Stimulated activated naive CD8-positive, alpha-beta T cell treated with anti-CD3 and anti-CD28 coated beads, Interleukin-15, Interleukin-2, amounts not matched to agents 100 U/mL and 50 U/mL, for 24 hours (primary cell): ENCODE results near the gene RNF121.
"Not testable (repeated sequence)": the region's sequence is repeated elsewhere in the genome, so short reads cannot be mapped to it uniquely, and the experiment has no call there.

Experiments
- ATAC-seq: fragments of 150-1000 bp; cut with Tn5 transposase; one replicate; pipeline ENCODE4 v1.10.0; 2021
- DNase-seq: peaks from one replicate; pipeline ENCODE4 v3.0.0; 2021

RNF121 gene

GRCh38 chr11:71928737-71929443, at the start of gene RNF121:
RNF121 (plus strand) TSS chr11:71929046; CDS start chr11:71929062, 16 bp downstream.
- DNase-seq (peak; percentile 99), ATAC-seq (peak; percentile 95)

DNA sequence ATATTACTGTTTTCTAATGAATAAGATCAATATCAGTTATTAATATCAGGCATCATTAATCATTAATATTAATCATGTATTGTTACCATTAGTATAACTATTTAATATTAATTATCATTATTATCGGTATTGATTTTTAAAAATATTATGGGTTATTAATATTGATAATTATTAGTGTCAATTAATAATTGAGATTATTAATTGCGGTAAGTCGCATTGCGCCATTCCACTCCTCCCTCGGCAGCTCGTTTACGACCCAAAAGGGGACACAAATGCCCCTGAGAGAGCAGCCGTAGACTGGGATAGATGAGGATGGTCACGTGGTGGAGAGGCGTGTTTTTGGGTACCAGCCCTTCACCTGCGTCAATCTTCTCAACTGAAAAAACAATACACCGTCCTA, 43.0 kb upstream of the RNF121 start:
- not testable (repeated sequence) for ATAC-seq, DNase-seq

DNA sequence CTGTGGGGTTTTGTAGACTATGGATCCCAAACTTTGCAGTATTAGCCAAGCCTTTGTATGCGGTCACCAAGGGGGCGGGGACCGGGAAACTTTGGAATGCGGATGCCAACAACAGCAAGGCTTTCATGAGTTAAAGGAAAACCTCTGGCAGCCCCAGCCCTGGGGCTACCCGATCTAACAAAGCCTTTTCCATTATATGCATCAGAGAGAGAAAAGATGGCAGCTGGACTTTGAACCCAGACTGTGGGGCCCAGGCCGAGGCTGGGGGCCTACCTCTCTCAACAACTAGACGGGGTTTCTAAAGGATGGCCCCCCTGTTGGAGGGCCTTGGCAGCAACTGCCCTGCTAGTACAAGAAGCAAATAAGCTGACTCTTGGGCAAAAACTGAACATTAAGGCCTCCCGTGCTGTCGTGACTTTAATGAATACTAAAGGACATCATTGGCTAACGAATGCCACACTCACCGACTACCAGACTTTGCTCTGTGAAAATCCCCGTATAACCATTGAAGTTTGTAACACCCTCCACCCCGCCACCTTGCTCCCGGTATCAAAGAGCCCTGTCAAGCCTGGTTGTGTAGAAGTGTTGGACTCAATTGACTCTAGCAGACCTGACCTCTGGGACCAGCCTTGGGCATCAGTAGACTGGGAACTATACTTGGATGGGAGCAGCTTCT, 40.4 kb upstream of the RNF121 start:
- not testable (repeated sequence) for DNase-seq, ATAC-seq

GRCh38 chr11:71889181-71889872, 39.5 kb upstream of the RNF121 start:
- ATAC-seq, DNase-seq: not testable (repeated sequence)

DNA sequence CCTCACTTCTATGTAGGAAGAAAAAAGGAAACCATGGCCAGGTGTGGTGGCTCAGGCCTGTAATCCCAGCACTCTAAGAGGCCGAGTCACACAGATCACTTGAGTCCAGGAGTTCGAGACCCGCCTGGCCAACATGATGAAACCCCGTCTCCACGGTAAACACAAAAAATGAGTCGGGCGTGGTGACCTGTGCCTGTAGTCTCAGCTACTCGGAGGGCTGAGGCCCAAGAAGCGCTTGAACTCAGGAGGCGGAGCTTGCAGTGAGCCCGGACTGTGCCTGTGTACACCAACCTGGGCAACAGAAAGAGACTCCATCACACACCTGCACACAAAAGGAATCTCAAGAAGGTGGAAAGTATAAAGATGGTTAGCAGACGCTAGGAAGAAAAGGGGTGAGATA, 32.9 kb upstream of the RNF121 start:
- DNase-seq (no peak), ATAC-seq (no peak)

DNA sequence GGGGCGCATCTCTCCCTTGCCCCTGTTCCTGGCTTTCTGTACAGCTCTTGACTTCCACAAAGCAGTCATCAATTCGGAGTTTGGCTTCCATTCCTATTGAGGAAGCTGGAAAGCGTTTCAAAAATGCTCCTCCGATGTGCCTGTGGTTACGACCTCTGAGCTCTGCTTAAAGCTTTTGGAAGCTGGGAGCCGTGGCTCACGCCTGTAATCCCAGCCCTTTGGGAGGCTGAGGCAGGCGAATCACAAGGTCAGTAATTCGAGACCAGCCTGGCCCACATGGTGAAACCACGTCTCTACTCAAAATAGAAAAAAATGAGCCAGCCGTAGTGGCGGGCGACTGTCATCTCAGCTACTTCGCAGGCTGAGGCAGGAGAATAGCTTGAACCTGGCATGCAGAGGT, 27.7 kb upstream of the RNF121 start:
- not testable (repeated sequence) for DNase-seq, ATAC-seq

DNA sequence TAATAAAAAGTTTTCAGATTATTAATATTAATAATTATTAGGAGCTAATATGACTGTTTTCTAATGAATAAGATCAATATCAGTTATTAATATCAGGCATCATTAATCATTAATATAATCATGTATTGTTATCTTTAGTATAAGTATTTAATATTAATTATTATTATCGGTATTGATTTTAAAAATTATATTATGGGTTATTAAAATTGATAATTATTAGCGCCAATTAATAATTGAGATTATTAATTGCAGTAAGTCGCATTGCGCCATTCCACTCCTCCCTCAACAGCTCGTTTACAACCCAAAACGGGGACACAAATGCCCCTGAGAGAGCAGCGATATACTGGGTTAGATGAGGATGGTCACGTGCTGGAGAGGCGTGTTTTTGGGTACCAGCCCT, 20.6 kb upstream of the RNF121 start:
- no peak for DNase-seq
- ATAC-seq = no peak

DNA sequence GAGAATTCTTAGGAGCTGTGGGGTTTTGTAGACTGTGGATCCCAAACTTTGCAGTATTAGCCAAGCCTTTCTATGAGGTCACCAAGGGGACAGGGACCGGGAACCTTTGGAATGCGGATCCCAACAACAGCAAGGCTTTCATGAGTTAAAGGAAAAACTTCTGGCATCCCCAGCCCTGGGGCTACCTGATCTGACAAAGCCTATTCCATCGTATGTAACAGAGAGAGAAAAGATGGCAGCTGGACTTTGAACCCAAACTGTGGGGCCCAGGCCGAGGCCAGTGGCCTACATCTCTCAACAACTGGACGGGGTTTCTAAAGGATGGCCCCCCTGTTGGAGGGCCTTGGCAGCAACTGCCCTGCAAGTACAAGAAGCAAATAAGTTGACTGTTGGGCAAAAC, 18.1 kb upstream of the RNF121 start:
- not testable (repeated sequence) for DNase-seq, ATAC-seq

DNA sequence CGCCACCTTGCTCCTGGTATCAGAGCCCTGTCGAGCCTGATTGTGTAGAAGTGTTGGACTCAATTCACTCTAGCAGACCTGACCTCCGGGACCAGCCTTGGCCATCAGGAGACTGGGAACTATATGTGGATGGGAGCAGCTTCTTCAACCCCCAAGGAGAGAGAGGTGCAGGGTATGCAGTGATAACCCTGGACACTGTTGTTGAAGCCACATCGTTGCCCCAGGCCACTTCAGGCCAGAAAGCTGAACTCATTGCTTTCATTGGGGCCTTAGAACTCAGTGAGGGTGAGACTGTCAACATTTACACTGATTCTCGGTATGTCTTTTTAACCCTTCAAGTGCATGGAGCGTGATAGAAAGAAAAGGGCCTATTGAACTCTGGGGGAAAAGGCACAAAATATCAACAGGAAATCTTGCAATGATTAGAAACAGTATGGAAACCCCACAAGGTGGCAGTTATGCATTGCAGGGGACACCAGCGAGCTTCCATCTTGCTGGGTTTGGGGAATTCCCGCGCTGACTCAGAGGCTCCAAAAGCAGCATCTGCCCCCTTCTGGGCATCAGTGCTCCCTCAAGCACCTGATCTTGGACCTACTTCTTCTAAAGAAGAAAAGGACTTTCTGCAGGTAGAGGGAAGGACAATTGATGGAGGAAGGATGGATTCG, 17.4 kb upstream of the RNF121 start:
- ATAC-seq = not testable (repeated sequence)
- DNase-seq = peak; percentile 81

DNA sequence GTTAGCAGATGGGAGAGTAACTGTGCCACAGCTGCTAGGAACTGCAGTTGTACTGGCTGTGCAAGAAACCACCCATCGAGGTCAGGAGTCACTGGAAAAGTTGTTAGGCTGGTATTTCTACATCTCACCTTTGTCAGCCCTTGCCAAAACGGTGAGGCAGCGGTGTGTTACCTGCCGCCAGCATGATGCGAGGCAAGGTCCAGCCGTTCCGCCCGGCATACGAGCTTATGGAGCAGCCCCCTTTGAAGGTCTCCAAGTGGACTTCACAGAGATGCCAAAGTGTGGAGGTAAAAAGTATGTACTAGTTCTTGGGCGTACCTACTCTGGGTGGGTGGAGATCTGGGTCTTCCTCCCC, 16.9 kb upstream of the RNF121 start:
- DNase-seq, ATAC-seq: not testable (repeated sequence)

- DNase-seq (no peak), ATAC-seq (no peak)
Measured at GRCh38 chr11:71913756-71914526, 14.9 kb upstream of the RNF121 start.

DNA sequence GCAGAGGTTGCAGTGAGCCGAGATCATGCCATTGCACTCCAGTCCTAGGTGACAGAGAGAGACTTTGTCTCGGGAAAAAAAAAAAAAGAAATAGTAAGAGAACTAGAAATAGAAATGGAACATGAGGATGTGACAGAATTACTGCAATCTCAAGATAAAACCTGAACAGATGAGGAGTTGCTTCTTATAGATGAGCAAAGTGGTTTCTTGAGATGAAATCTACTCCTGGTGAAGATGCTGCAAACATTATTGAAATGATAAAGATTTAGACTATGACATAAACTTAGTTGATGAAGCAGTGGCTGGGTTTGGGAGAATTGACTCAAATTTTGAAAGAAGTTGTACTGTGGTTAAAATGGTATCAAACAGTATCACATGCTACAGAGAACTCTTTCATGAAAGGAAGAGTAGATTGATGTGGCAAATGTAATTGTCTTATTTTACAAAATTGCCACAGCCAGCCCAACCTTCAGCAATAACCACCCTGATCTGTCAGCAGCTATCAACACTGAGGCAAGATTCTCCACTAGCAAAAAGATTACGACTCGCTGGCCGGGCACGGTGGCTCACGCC, 14.1 kb upstream of the RNF121 start:
- no peak for ATAC-seq
- DNase-seq = no peak

- no peak for ATAC-seq
- no peak for DNase-seq
Measured at GRCh38 chr11:71917646-71918140, 11.2 kb upstream of the RNF121 start.

GRCh38 chr11:71927820-71928736, 768 bp upstream of the RNF121 start, which contains the start of gene XNDC1N:
XNDC1N (minus strand) TSS chr11:71928594; CDS start chr11:71923353, 5,241 bp downstream.
- peak; percentile 67 for DNase-seq
- peak; percentile 85 for ATAC-seq

DNA sequence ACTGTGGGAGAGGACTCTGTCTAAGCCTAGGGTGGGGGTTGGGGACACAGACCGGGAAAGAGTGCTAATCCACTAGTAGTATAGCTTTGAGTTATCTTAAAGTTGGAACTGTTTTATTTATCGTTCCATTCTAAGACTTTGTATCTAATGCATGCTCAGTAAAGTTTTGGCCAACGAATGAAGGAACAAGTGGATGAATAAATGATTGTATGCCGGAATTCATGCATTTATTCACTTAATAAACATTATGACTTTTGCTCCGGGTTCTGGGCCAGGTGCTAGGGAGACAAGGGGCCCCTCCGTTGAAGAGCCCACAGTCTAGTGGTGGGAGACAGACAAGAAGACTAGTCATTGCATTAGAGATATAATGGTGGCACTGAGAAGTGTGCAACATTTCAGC, 645 bp downstream of the RNF121 start:
- ATAC-seq = no peak
- DNase-seq = no peak

DNA sequence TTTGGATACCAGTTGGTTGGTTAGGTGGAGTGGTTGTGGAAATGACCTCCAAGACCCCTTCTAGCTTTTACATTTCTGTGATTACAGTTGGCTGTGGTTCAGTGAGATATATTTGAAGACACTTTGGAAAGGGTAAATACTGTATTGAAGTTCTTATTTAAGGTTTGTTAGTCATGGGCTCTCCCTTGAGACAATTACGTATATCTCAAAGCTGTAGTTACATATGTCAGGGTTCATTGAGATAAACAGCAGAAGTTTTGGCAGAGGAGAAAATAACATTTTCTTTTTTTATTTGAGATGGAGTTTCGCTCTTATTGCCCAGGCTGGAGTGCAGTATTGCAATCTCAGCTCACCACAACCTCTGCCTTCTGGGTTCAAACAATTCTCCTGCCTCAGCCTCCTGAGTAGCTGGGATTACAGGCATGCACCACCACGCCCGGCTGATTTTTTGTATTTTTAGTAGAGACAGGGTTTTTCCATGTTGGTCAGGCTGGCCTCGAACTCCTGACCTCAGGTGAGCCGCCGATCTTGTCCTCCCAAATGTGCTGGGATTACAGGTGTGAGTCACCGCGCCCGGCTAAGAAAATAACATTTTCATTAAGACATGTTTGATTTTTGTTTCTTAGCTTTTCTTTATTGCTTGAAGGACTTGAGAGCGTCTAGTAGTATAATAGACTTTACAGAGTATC, 1.9 kb downstream of the RNF121 start:
- no peak for ATAC-seq
- DNase-seq = no peak

GRCh38 chr11:71931245-71931602, 2.4 kb downstream of the RNF121 start:
- ATAC-seq (no peak), DNase-seq (no peak)

- no peak for DNase-seq
- ATAC-seq = no peak
Measured at GRCh38 chr11:71933141-71933933, 4.5 kb downstream of the RNF121 start.

DNA sequence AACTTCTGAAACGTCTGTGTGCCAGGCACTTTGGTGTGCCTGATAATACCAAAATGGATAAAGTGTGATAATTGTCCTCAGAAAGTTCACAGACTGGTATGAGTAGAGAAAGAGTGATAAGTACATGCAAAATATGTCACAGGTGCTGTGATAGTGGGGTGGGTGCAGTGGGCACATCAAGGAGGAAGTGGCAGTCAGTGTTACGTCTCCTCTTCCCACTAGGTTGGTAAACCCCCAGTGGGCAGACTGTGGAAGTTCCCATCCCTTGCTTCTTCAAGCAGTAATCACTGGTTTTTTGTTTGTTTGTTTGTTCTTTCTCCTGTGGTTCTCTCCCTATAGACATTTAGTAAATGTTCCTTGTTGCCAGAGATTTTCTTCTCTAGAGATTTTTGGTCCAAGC, 5.4 kb downstream of the RNF121 start:
- DNase-seq (peak; percentile 14), ATAC-seq (no peak)
